Stimulated activated CD4-positive, alpha-beta T cell treated with anti-CD3 and anti-CD28 coated beads, Interleukin-1b, Interleukin-23, amount 100 ng/mL, for 4 hours (primary cell): ENCODE measurements around the gene LRP5.

Experiments
- DNase-seq, 2 donors: peaks; one replicate each; pipeline ENCODE4 v3.0.0-alpha.2; 2020; ENCODE audit warnings: low read depth in 2 of 2

LRP5 gene

GRCh38 chr11:68346462-68346790, 34.0 kb downstream of the LRP5 start:
- no peak for DNase-seq

- DNase-seq = no peak
Measured at GRCh38 chr11:68347345-68347744, 35.0 kb downstream of the LRP5 start.

GRCh38 chr11:68347841-68348240, 35.5 kb downstream of the LRP5 start:
- DNase-seq = no peak

GRCh38 chr11:68349461-68350249, 37.3 kb downstream of the LRP5 start:
- DNase-seq = no peak

- DNase-seq = no peak
Measured at GRCh38 chr11:68350759-68351449, 38.5 kb downstream of the LRP5 start.

GRCh38 chr11:68351450-68352275, 39.3 kb downstream of the LRP5 start:
- no peak for DNase-seq

GRCh38 chr11:68352591-68352990, 40.2 kb downstream of the LRP5 start:
- no peak for DNase-seq

- no peak for DNase-seq
Measured at GRCh38 chr11:68353118-68353517, 40.7 kb downstream of the LRP5 start.

- no peak for DNase-seq
Measured at GRCh38 chr11:68353669-68354068, 41.3 kb downstream of the LRP5 start.

- no peak for DNase-seq
Measured at GRCh38 chr11:68354148-68354872, 41.9 kb downstream of the LRP5 start.

GRCh38 chr11:68355471-68355870, 43.1 kb downstream of the LRP5 start:
- no peak for DNase-seq

GRCh38 chr11:68357568-68357967, 45.2 kb downstream of the LRP5 start:
- DNase-seq = no peak

GRCh38 chr11:68358416-68358815, 46.0 kb downstream of the LRP5 start:
- DNase-seq = no peak

GRCh38 chr11:68361702-68362101, 49.3 kb downstream of the LRP5 start:
- DNase-seq = no peak

- no peak for DNase-seq
Measured at GRCh38 chr11:68362801-68363379, 50.5 kb downstream of the LRP5 start.

GRCh38 chr11:68363776-68364175, 51.4 kb downstream of the LRP5 start:
- no peak for DNase-seq

- no peak for DNase-seq
Measured at GRCh38 chr11:68364581-68364980, 52.2 kb downstream of the LRP5 start.

- DNase-seq = no peak
Measured at GRCh38 chr11:68365943-68366435, 53.6 kb downstream of the LRP5 start.

GRCh38 chr11:68367252-68367651, 54.9 kb downstream of the LRP5 start:
- DNase-seq = no peak

GRCh38 chr11:68369756-68370155, 57.4 kb downstream of the LRP5 start:
- no peak for DNase-seq
